Prostate gland (tissue), 2 donors: ENCODE measurements around the gene EXOSC9.

Experiments
- CTCF ChIP-seq, 4 experiments: fragments of 200-600 bp in 2 of 4; fragments of 450-650 bp in 2 of 4; sonication (generic) in 2 of 4; IDR thresholded peaks; 1 replicate in 3 of 4; 2 replicates in 1 of 4; pipeline ENCODE4 v1.5.1; 2016 to 2019; ENCODE audit warnings: antibody characterized with exemption in 4 of 4, mild to moderate bottlenecking in 2 of 4, moderate library complexity in 2 of 4
- POLR2A ChIP-seq: fragments of 450-650 bp; IDR thresholded peaks from one replicate; pipeline ENCODE4 v1.6.1; 2016; ENCODE audit warnings: antibody characterized with exemption, mild to moderate bottlenecking
- POLR2AphosphoS5 ChIP-seq: sonication (generic); formaldehyde crosslinking; IDR thresholded peaks from one replicate; pipeline ENCODE4 v1.6.1; 2017; ENCODE audit warnings: antibody characterized with exemption

GRCh38 chr4:121800961-121801714 lies at the start of gene EXOSC9:
- peak; percentile 99 for TF ChIP-seq POLR2AphosphoS5
- no peak for TF ChIP-seq CTCF (IDR thresholded peaks at IDR 0.05)
- peak; percentile 72 for TF ChIP-seq POLR2A
